HepG2 (cell line): ENCODE measurements around the gene KRT73. TPM values are rescaled to one million over a fixed set of nuclear protein-coding genes. Genes with fewer than 3 reads are reported as not detected.

ENCODE experiments used
- ATAC-seq: fragments of 200-7000 bp; cut with Tn5 transposase; 3 replicates; pipeline ENCODE4 v1.9.1; 2020; ENCODE audit warnings: mild to moderate bottlenecking, moderate library complexity
- BruUV-seq: library from RNA; stranded (reverse); fragments of 400-500 nt; replicated peaks from 2 replicates; lab custom pipeline; 2021; lab: Mats Ljungman, UMichigan
- CTCF ChIA-PET: fragments of 300-600 bp; formaldehyde crosslinking; extraction: SDS; loops from one replicate; lab custom pipeline; 2021; ENCODE audit warnings: low total read pairs, inconsistent platforms, low intra/inter-chr PET ratio; lab: Yijun Ruan, JAX
- POLR2A ChIA-PET: fragments of 350-600 bp; sonication (Branson Sonifier 250); formaldehyde crosslinking; loops from one replicate; lab custom pipeline; 2020; ENCODE audit warnings: antibody characterized with exemption, inconsistent platforms; lab: Yijun Ruan, JAX
- DNase-seq: peaks from one replicate; pipeline ENCODE4 v3.0.0-alpha.2; 2015; ENCODE audit warnings: low spot score
- FAIRE-seq: peaks from 3 replicates; lab custom pipeline; 2011; peaks lifted over from hg19 to GRCh38; lab: Jason Lieb, UNC
- H2AFZ ChIP-seq: one replicate; pipeline ENCODE4 v1.6.1; 2011; ENCODE audit warnings: low read length, inconsistent platforms
- H3K27ac ChIP-seq: fragments of 300-600 bp; 3 replicates; pipeline ENCODE4 v1.8.0; 2011; ENCODE audit warnings: mixed run types, mild to moderate bottlenecking, mixed read lengths, low read length, inconsistent platforms; ENCODE audit not compliant: insufficient read depth; ENCODE audit errors: extremely low read length
- H3K27me3 ChIP-seq, 2 experiments: fragments of 200-600 bp in 1 of 2; 2 replicates in 1 of 2; 3 replicates in 1 of 2; pipeline versions ENCODE4 v1.6.0 to v1.8.0; 2011; ENCODE audit warnings: low read length in 2 of 2, mild to moderate bottlenecking in 2 of 2, moderate library complexity in 2 of 2, inconsistent platforms in 1 of 2; ENCODE audit not compliant: insufficient read depth in 2 of 2, control insufficient read depth in 1 of 2
- H3K36me3 ChIP-seq, 2 experiments: fragments of 200-600 bp in 1 of 2; replicated peaks in 1 of 2; 2 replicates in 1 of 2; 3 replicates in 1 of 2; pipeline versions ENCODE4 v1.5.1 to v1.8.0; 2011; ENCODE audit warnings: low read length in 2 of 2, inconsistent platforms in 1 of 2; ENCODE audit not compliant: insufficient read depth in 2 of 2, control insufficient read depth in 1 of 2
- H3K4me1 ChIP-seq: 2 replicates; pipeline ENCODE4 v1.5.1; 2012; ENCODE audit warnings: low read length, inconsistent platforms; ENCODE audit not compliant: insufficient read depth
- H3K4me2 ChIP-seq: 2 replicates; pipeline ENCODE4 v1.6.0; 2011; ENCODE audit warnings: low read depth, low read length, inconsistent platforms
- H3K4me3 ChIP-seq, 3 experiments: fragments of 200-600 bp in 1 of 3; sonication (generic), shearing (Covaris generic) in 1 of 3; replicated peaks in 1 of 3; 2 replicates each; pipeline ENCODE4 v1.5.1; 2011 to 2016; ENCODE audit warnings: low read length in 3 of 3, inconsistent platforms in 2 of 3, low read depth in 2 of 3, mild to moderate bottlenecking in 2 of 3, control low read depth in 1 of 3, mixed read lengths in 1 of 3; ENCODE audit not compliant: insufficient read depth in 1 of 3
- H3K79me2 ChIP-seq: one replicate; pipeline ENCODE4 v1.6.1; 2011; ENCODE audit warnings: low read length, inconsistent platforms; ENCODE audit not compliant: insufficient read depth
- H3K9ac ChIP-seq: 2 replicates; pipeline ENCODE4 v1.6.0; 2011; ENCODE audit warnings: mild to moderate bottlenecking, low read depth, low read length, inconsistent platforms; ENCODE audit not compliant: insufficient read depth
- H3K9me3 ChIP-seq: 2 replicates; pipeline ENCODE4 v1.5.1; 2012; ENCODE audit warnings: mild to moderate bottlenecking, low read length
- H4K20me1 ChIP-seq: 2 replicates; pipeline ENCODE4 v1.6.0; 2011; ENCODE audit warnings: inconsistent platforms, mild to moderate bottlenecking, low read length, moderate library complexity; ENCODE audit not compliant: insufficient read depth
- FIP1L1 ChIP-seq: fragments of 200-400 bp; formaldehyde crosslinking; IDR thresholded peaks from 2 replicates; pipeline ENCODE4 v1.6.1; 2018; ENCODE audit warnings: low read depth, mild to moderate bottlenecking, low read length, moderate library complexity, borderline replicate concordance; ENCODE audit not compliant: insufficient read depth
- HDAC6 ChIP-seq: fragments of 200-600 bp; sonication (generic); IDR thresholded peaks from 2 replicates; pipeline ENCODE4 v1.7.0; 2017; ENCODE audit warnings: mild to moderate bottlenecking, antibody characterized with exemption, low read length, low read depth
- HOXA5 ChIP-seq: sonication (generic); formaldehyde crosslinking; IDR thresholded peaks from 2 replicates; pipeline ENCODE4 v1.4.0; 2020; ENCODE audit warnings: missing genetic modification reagents
- TCF7L2 ChIP-seq: IDR thresholded peaks from 2 replicates; pipeline ENCODE4 v1.6.1; 2011; ENCODE audit warnings: mild to moderate bottlenecking, low read depth, low read length, moderate library complexity
- ZBTB40 ChIP-seq, 2 experiments: fragments of 450-650 bp in 1 of 2; sonication (generic) in 1 of 2; formaldehyde crosslinking in 1 of 2; IDR thresholded peaks; 2 replicates each; pipeline versions ENCODE4 v1.6.1 to v1.8.0; 2016 to 2022; ENCODE audit warnings: antibody characterized with exemption in 1 of 2, mild to moderate bottlenecking in 1 of 2, missing genetic modification reagents in 1 of 2
- WGBS: methylation state at CpG from one replicate; pipeline ENCODE4 v1.1.6; 2017; ENCODE audit warnings: low lambda C conversion rate; 5-methylcytosine and 5-hydroxymethylcytosine counted together
- in situ Hi-C: cut with HindIII; loops from 2 replicates; pipeline ENCODE4 v1.10.0; 2017; ENCODE audit warnings: low pct_unique_long_range_greater_than_20kb; ENCODE audit not compliant: extremely low pct_ligation_motif_present
- intact Hi-C: fragments of 100-400 bp; cut with micrococcal nuclease; formaldehyde crosslinking; loops from one replicate; pipeline ENCODE4 v1.10.0; 2022; ENCODE audit not compliant: unreplicated experiment
- polyA plus RNA-seq, 8 experiments: library from polyadenylated mRNA; depleted of rRNA in 3 of 8; stranded (reverse) in 7 of 8; unstranded in 1 of 8; fragments of >200 nt; fragmentation: Illumina TruSeq in 4 of 8; extraction: Trizol in 4 of 8; gene quantifications; 2 replicates each; pipeline versions ENCODE4 v1.2.1 to v1.2.3, GENCODE V29; 2011 to 2016; ENCODE audit warnings: low read depth in 4 of 8, missing spikeins in 1 of 8, mixed read lengths in 1 of 8; ENCODE audit not compliant: insufficient read depth in 1 of 8
- total RNA-seq, 5 experiments: library from RNA; depleted of rRNA; stranded (reverse); fragments of >200 nt; fragmentation: Illumina TruSeq; extraction: Trizol; gene quantifications; 2 replicates each; pipeline ENCODE4 v1.2.3, GENCODE V29; 2016; ENCODE audit warnings: low read depth in 1 of 5
- TF ChIP-seq, protein P1 (sequence below): sonication (generic); formaldehyde crosslinking; IDR thresholded peaks from 2 replicates; pipeline ENCODE4 v1.5.0; 2020; ENCODE audit warnings: mild to moderate bottlenecking, missing genetic modification reagents

The KRT73 gene
- total and polyA plus RNA-seq, 2 of the 13 experiments (the other 11 are each of a cell fraction or from before 2014, with no cell fraction given): not detected

GRCh38 chr12:52591521-52591920 lies 26.8 kb downstream of the KRT73 start:
- no peaks in the 10 kb centered on the region for H3K9me3 ChIP-seq
- TF ChIP-seq, protein P1, sequence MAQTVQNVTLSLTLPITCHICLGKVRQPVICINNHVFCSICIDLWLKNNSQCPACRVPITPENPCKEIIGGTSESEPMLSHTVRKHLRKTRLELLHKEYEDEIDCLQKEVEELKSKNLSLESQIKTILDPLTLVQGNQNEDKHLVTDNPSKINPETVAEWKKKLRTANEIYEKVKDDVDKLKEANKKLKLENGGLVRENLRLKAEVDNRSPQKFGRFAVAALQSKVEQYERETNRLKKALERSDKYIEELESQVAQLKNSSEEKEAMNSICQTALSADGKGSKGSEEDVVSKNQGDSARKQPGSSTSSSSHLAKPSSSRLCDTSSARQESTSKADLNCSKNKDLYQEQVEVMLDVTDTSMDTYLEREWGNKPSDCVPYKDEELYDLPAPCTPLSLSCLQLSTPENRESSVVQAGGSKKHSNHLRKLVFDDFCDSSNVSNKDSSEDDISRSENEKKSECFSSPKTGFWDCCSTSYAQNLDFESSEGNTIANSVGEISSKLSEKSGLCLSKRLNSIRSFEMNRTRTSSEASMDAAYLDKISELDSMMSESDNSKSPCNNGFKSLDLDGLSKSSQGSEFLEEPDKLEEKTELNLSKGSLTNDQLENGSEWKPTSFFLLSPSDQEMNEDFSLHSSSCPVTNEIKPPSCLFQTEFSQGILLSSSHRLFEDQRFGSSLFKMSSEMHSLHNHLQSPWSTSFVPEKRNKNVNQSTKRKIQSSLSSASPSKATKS (CRISPR knock-in tag): no peak
- TF ChIP-seq ZBTB40 (IDR thresholded peaks at IDR 0.05): no peak
- TF ChIP-seq ZBTB40 (CRISPR knock-in tag; IDR thresholded peaks at IDR 0.05): no peak
- TF ChIP-seq TCF7L2: no peak
- no peak for TF ChIP-seq FIP1L1
- no peak for TF ChIP-seq HDAC6
- no peak for TF ChIP-seq HOXA5 (CRISPR knock-in tag)
- ChIA-PET CTCF (no interaction called here), POLR2A (no interaction called here)
- FAIRE-seq (no peak), ATAC-seq (no peak), DNase-seq (no peak)
- no peaks in the 10 kb centered on the region for H3K36me3 ChIP-seq
- no peak overlapping the region for H3K27ac ChIP-seq
- no peaks in the 10 kb centered on the region for H3K79me2 ChIP-seq
- WGBS: 0% methylated on average over 7 of the region's 11 CpGs
- intact Hi-C loops (no loop called here), in situ Hi-C loops (no loop called here)
- no peak overlapping the region for H2AFZ ChIP-seq
- no TSS peak for BruUV-seq
- H3K4me2 ChIP-seq: no peak overlapping the region
- H3K4me1 ChIP-seq: no peaks in the 10 kb centered on the region
- no peak overlapping the region for H3K9ac ChIP-seq
- no peaks in the 10 kb centered on the region for H4K20me1 ChIP-seq
- no peak overlapping the region for H3K4me3 ChIP-seq
- H3K27me3 ChIP-seq: peaks cover 3 to 14% of the 10 kb centered on the region in 2 experiments; a peak in 3 of 5 replicates
